Immature natural killer cell (primary cell): ENCODE data around the gene CAP2. TPM values are rescaled to one million over a fixed set of nuclear protein-coding genes. Genes with fewer than 3 reads are reported as not detected.

Experiments
- DNase-seq, 3 donors: peaks; one replicate each; pipeline ENCODE4 v3.0.0; 2022; ENCODE audit warnings: mixed read lengths in 1 of 3
- H3K27ac Mint-ChIP-seq, 6 donors: one replicate each; pipeline ENCODE4 v1.8.0; 2020; ENCODE audit warnings: mixed read lengths in 6 of 6, mild to moderate bottlenecking in 5 of 6, inconsistent platforms in 4 of 6, moderate library complexity in 3 of 6
- H3K27me3 Mint-ChIP-seq, 3 donors: one replicate each; pipeline ENCODE4 v1.8.0; 2020 to 2021; ENCODE audit warnings: low read depth in 3 of 3, mild to moderate bottlenecking in 3 of 3, mixed read lengths in 3 of 3, moderate library complexity in 3 of 3, inconsistent platforms in 1 of 3
- H3K36me3 Mint-ChIP-seq, 3 donors: one replicate each; pipeline ENCODE4 v1.8.0; 2020; ENCODE audit warnings: mixed read lengths in 3 of 3, inconsistent platforms in 2 of 3, mild to moderate bottlenecking in 2 of 3
- H3K4me1 Mint-ChIP-seq, 2 donors: one replicate each; pipeline ENCODE4 v1.8.0; 2020; ENCODE audit warnings: inconsistent platforms in 2 of 2, mild to moderate bottlenecking in 2 of 2, mixed read lengths in 2 of 2, moderate library complexity in 1 of 2
- H3K4me3 Mint-ChIP-seq, 5 donors: one replicate each; pipeline ENCODE4 v1.8.0; 2020; ENCODE audit warnings: mild to moderate bottlenecking in 5 of 5, mixed read lengths in 5 of 5, inconsistent platforms in 3 of 5, moderate library complexity in 3 of 5
- H3K9me3 Mint-ChIP-seq, 6 donors: one replicate each; pipeline ENCODE4 v1.8.0; 2020; ENCODE audit warnings: mild to moderate bottlenecking in 6 of 6, mixed read lengths in 6 of 6, inconsistent platforms in 4 of 6, moderate library complexity in 3 of 6
- polyA plus RNA-seq, 3 donors: library from polyadenylated mRNA; unstranded; fragments of 300-500 nt; fragmentation: Illumina TruSeq; gene quantifications; one replicate each; pipeline ENCODE4 v1.2.3, GENCODE V29; 2021

Gene CAP2
- polyA plus RNA-seq, 3 donors from 2014 or later: not detected

- no peak for DNase-seq
- Mint-ChIP-seq H3K4me1 (no peaks in the 10 kb centered on the region), H3K9me3 (no peaks in the 10 kb centered on the region), H3K4me3 (no peak overlapping the region), H3K27me3 (peaks cover 1 to 8% (median 5%) of the 10 kb centered on the region in 3 donors), H3K36me3 (no peaks in the 10 kb centered on the region), H3K27ac (no peak overlapping the region)
Observed at GRCh38 chr6:17477356-17477755, 84.0 kb downstream of the CAP2 start.

GRCh38 chr6:17478223-17478907 lies 85.0 kb downstream of the CAP2 start:
- Mint-ChIP-seq H3K9me3 (no peaks in the 10 kb centered on the region), H3K27me3 (peaks cover 1 to 8% (median 5%) of the 10 kb centered on the region in 3 donors), H3K36me3 (no peaks in the 10 kb centered on the region), H3K4me1 (no peaks in the 10 kb centered on the region), H3K27ac (no peak overlapping the region), H3K4me3 (no peak overlapping the region)
- DNase-seq: no peak

- Mint-ChIP-seq H3K27me3 (peaks cover 1 to 8% (median 5%) of the 10 kb centered on the region in 3 donors), H3K4me1 (no peaks in the 10 kb centered on the region), H3K9me3 (no peaks in the 10 kb centered on the region), H3K36me3 (no peaks in the 10 kb centered on the region), H3K4me3 (no peak overlapping the region), H3K27ac (no peak overlapping the region)
- no peak for DNase-seq
Observed at GRCh38 chr6:17478946-17479345, 85.6 kb downstream of the CAP2 start.

- Mint-ChIP-seq H3K4me3 (no peak overlapping the region), H3K4me1 (no peaks in the 10 kb centered on the region), H3K36me3 (no peaks in the 10 kb centered on the region), H3K27me3 (peaks cover 1 to 5% (median 3%) of the 10 kb centered on the region in 3 donors), H3K9me3 (no peaks in the 10 kb centered on the region), H3K27ac (no peak overlapping the region)
- no peak for DNase-seq
Observed at GRCh38 chr6:17480476-17480875, 87.1 kb downstream of the CAP2 start.

GRCh38 chr6:17482711-17483110 lies 89.3 kb downstream of the CAP2 start:
- Mint-ChIP-seq H3K4me3 (no peak overlapping the region), H3K36me3 (no peaks in the 10 kb centered on the region), H3K4me1 (no peaks in the 10 kb centered on the region), H3K27ac (no peak overlapping the region), H3K9me3 (no peaks in the 10 kb centered on the region), H3K27me3 (peaks cover 1 to 5% (median 3%) of the 10 kb centered on the region in 3 donors)
- DNase-seq: no peak

- Mint-ChIP-seq H3K27ac (no peak overlapping the region), H3K9me3 (no peaks in the 10 kb centered on the region), H3K4me3 (no peak overlapping the region), H3K27me3 (peaks cover 1 to 7% (median 3%) of the 10 kb centered on the region in 3 donors), H3K36me3 (no peaks in the 10 kb centered on the region), H3K4me1 (no peaks in the 10 kb centered on the region)
- no peak for DNase-seq
Observed at GRCh38 chr6:17483391-17484016, 90.1 kb downstream of the CAP2 start.

- Mint-ChIP-seq H3K4me1 (no peaks in the 10 kb centered on the region), H3K36me3 (no peaks in the 10 kb centered on the region), H3K4me3 (no peak overlapping the region), H3K9me3 (no peaks in the 10 kb centered on the region), H3K27me3 (peaks cover 1 to 7% (median 3%) of the 10 kb centered on the region in 3 donors), H3K27ac (no peak overlapping the region)
- no peak for DNase-seq
Observed at GRCh38 chr6:17484201-17484849, 90.9 kb downstream of the CAP2 start.

GRCh38 chr6:17485181-17485580 lies 91.8 kb downstream of the CAP2 start:
- Mint-ChIP-seq H3K36me3 (no peaks in the 10 kb centered on the region), H3K4me1 (no peaks in the 10 kb centered on the region), H3K4me3 (no peak overlapping the region), H3K27ac (no peak overlapping the region), H3K9me3 (peaks cover 0 to 1% (median 0%) of the 10 kb centered on the region in 6 donors), H3K27me3 (peaks cover 1 to 7% (median 3%) of the 10 kb centered on the region in 3 donors)
- no peak for DNase-seq

GRCh38 chr6:17485946-17486345 lies 92.6 kb downstream of the CAP2 start:
- Mint-ChIP-seq H3K9me3 (peaks cover 0 to 3% (median 0%) of the 10 kb centered on the region in 6 donors), H3K27me3 (peaks cover 1 to 9% (median 3%) of the 10 kb centered on the region in 3 donors), H3K4me3 (no peak overlapping the region), H3K36me3 (no peaks in the 10 kb centered on the region), H3K4me1 (peaks cover 0 to 2% of the 10 kb centered on the region in 2 donors), H3K27ac (no peak overlapping the region)
- no peak for DNase-seq

GRCh38 chr6:17486680-17487079 lies 93.3 kb downstream of the CAP2 start:
- peaks cover 1 to 7% (median 3%) of the 10 kb centered on the region in 3 donors for H3K27me3 Mint-ChIP-seq
- peaks cover 0 to 3% (median 0%) of the 10 kb centered on the region in 6 donors for H3K9me3 Mint-ChIP-seq
- DNase-seq: no peak
- H3K36me3 Mint-ChIP-seq: no peaks in the 10 kb centered on the region
- H3K4me3 Mint-ChIP-seq: no peak overlapping the region
- H3K4me1 Mint-ChIP-seq: peaks cover 0 to 4% of the 10 kb centered on the region in 2 donors
- H3K27ac Mint-ChIP-seq: no peak overlapping the region

- no peak overlapping the region for H3K27ac Mint-ChIP-seq
- H3K4me1 Mint-ChIP-seq: peaks cover 0 to 4% of the 10 kb centered on the region in 2 donors
- peaks cover 0 to 3% (median 0%) of the 10 kb centered on the region in 6 donors for H3K9me3 Mint-ChIP-seq
- no peak for DNase-seq
- H3K4me3 Mint-ChIP-seq: no peak overlapping the region
- H3K27me3 Mint-ChIP-seq: peaks cover 5 to 9% (median 9%) of the 10 kb centered on the region in 3 donors
- H3K36me3 Mint-ChIP-seq: no peaks in the 10 kb centered on the region
Observed at GRCh38 chr6:17490724-17491123, 97.3 kb downstream of the CAP2 start.

- Mint-ChIP-seq H3K4me1 (peaks cover 0 to 4% of the 10 kb centered on the region in 2 donors), H3K4me3 (no peak overlapping the region), H3K27ac (no peak overlapping the region), H3K36me3 (no peaks in the 10 kb centered on the region), H3K9me3 (peaks cover 0 to 3% (median 0%) of the 10 kb centered on the region in 6 donors), H3K27me3 (peaks cover 5 to 10% (median 9%) of the 10 kb centered on the region in 3 donors)
- no peak for DNase-seq
Observed at GRCh38 chr6:17491416-17492142, 98.2 kb downstream of the CAP2 start.

- Mint-ChIP-seq H3K9me3 (peaks cover 0 to 3% (median 0%) of the 10 kb centered on the region in 6 donors), H3K27ac (no peak overlapping the region), H3K4me1 (peaks cover 0 to 4% of the 10 kb centered on the region in 2 donors), H3K36me3 (no peaks in the 10 kb centered on the region), H3K4me3 (no peak overlapping the region), H3K27me3 (peaks cover 5 to 12% (median 9%) of the 10 kb centered on the region in 3 donors)
- no peak for DNase-seq
Observed at GRCh38 chr6:17492350-17492749, 99.0 kb downstream of the CAP2 start.
